CD4-positive, alpha-beta T cell treated with Interleukin-6 at 100 ng/mL for 8 hours (primary cell): ENCODE measurements around the gene BEX4.

ENCODE experiments used
- DNase-seq: peaks from one replicate; pipeline ENCODE4 v3.0.0-alpha.2; 2020; ENCODE audit warnings: mixed read lengths, low spot score

BEX4 gene

GRCh38 chrX:103240155-103240554 is 25.2 kb downstream of the BEX4 start:
- DNase-seq, result no peak

GRCh38 chrX:103248553-103248952 is 33.6 kb downstream of the BEX4 start:
- DNase-seq, result peak; percentile 1

GRCh38 chrX:103249805-103250204 is 34.9 kb downstream of the BEX4 start:
- no peak for DNase-seq

GRCh38 chrX:103250977-103251376 is 36.1 kb downstream of the BEX4 start:
- no peak for DNase-seq

- no peak for DNase-seq
These were observed 38.7 kb downstream of the BEX4 start for GRCh38 chrX:103253608-103254007.

GRCh38 chrX:103254171-103254824 is 39.4 kb downstream of the BEX4 start:
- DNase-seq, result peak; percentile 36

- DNase-seq, result peak; percentile 58
These were observed 40.1 kb downstream of the BEX4 start, which contains the start of gene TCEAL8 for GRCh38 chrX:103254921-103255493. Gene TCEAL8 (minus strand): TSS chrX:103255155. CDS start chrX:103253979, 1,176 bp downstream.

GRCh38 chrX:103256651-103257050 is 41.7 kb downstream of the BEX4 start:
- DNase-seq, result no peak

- DNase-seq, result no peak
These were observed 43.4 kb downstream of the BEX4 start for GRCh38 chrX:103258275-103258674.
